GM12874 (cell line): ENCODE results near the gene DNASE1.

ENCODE experiments used
- TF ChIP-seq, protein P1 (sequence below): IDR thresholded peaks from 2 replicates; pipeline ENCODE4 v1.5.1; 2011; ENCODE audit warnings: low read depth, mild to moderate bottlenecking, control low read depth, low read length, moderate library complexity; ENCODE audit not compliant: insufficient read depth

The DNASE1 gene, protein sequence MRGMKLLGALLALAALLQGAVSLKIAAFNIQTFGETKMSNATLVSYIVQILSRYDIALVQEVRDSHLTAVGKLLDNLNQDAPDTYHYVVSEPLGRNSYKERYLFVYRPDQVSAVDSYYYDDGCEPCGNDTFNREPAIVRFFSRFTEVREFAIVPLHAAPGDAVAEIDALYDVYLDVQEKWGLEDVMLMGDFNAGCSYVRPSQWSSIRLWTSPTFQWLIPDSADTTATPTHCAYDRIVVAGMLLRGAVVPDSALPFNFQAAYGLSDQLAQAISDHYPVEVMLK

DNA sequence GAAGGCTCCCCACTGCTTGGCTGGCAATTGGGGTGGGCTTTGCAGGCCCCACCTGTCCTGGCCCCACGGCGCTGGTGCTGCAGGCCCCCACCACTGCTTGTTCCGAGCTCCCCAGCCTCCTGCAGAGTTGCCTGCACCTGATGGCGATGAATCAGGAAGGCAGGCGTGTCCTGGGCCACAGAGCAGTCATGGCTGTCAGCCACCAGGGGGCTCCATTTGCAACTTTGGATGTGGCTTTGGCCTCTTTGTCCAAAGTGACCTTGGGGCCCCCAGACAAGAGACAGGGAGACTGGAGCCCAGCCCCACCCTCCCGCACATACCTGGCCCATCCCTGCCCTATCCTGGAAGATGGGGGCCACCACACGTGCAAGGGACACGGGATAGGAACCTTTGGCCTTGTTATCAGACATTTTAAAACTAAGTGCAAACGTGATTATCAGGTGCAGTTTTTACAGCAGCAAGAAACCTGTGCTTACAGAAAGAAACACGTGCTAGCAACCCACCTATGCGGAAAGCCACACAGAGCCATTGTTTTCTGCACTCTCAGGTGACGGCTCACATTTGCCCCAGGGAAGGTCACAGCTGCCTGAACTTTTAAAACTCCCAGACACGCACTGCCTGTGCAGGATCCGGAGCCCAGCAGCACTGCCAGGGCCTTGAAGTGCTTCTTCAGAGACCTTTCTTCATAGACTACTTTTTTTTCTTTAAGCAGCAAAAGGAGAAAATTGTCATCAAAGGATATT, at the start of gene DNASE1:
TSS of gene DNASE1 (plus strand) at position 443 of the 743 bp plus-strand sequence. CDS start 683 bp downstream, outside the sequence.
- TF ChIP-seq, protein P1, sequence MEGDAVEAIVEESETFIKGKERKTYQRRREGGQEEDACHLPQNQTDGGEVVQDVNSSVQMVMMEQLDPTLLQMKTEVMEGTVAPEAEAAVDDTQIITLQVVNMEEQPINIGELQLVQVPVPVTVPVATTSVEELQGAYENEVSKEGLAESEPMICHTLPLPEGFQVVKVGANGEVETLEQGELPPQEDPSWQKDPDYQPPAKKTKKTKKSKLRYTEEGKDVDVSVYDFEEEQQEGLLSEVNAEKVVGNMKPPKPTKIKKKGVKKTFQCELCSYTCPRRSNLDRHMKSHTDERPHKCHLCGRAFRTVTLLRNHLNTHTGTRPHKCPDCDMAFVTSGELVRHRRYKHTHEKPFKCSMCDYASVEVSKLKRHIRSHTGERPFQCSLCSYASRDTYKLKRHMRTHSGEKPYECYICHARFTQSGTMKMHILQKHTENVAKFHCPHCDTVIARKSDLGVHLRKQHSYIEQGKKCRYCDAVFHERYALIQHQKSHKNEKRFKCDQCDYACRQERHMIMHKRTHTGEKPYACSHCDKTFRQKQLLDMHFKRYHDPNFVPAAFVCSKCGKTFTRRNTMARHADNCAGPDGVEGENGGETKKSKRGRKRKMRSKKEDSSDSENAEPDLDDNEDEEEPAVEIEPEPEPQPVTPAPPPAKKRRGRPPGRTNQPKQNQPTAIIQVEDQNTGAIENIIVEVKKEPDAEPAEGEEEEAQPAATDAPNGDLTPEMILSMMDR, result peak; percentile 92

DNA sequence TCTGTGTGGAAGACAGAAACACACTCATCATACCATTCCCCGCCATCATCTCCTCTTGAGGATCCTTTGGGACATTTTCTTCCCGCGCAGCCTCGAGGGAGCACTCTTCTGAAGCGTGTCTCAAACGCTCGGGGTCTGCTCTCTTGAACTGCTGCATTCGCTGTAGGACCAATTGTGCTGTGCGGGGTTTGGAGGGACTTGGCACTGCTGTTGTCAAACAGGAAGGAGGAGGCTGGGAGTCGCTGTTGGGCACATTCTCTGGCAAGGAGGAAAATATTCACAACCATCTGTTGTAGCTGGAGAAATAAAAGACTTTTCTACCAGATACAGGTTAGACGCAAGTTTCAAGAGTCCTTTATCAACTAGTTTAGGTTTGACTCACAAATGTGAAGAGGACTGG, 48.0 kb upstream of the DNASE1 start:
- TF ChIP-seq, protein P1, result no peak

DNA sequence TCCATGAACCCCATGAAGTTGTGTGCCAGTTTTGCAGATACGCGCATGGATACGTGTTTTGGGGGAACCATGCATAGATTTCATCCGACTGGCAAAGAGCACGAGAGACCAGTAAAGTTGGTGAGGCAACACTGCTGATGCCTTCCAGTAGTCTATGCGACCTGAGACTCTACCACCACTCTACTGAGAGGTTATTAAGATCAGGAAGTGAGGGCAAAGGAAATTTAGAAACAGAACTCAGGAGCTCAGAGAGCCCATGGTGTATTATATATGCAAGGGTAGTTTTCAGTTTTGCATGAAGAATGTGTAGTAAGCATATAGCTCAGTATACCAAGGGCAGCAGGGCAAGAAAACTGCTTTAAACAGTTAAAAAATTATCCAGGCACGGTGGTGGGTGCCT, 47.3 kb upstream of the DNASE1 start:
- TF ChIP-seq, protein P1, result no peak

DNA sequence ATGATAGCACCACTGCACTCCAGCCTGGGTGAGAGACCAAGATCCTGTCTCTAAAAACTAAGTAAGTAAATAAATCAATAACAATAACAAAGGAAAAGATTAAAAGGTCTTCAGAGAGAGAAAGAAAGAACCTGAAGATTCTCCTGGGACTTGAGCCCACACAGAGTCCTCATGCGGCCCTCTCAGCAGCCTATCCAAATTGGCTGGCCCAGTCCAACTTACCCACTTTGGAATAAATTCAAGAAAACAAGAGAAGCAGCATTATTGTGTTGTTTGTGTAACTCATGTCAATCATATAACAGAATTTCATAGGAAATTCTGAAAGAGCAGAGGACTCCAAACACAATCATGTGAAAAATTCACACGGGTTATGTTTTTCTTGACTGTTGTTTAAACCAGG, 46.9 kb upstream of the DNASE1 start:
- TF ChIP-seq, protein P1, result no peak

DNA sequence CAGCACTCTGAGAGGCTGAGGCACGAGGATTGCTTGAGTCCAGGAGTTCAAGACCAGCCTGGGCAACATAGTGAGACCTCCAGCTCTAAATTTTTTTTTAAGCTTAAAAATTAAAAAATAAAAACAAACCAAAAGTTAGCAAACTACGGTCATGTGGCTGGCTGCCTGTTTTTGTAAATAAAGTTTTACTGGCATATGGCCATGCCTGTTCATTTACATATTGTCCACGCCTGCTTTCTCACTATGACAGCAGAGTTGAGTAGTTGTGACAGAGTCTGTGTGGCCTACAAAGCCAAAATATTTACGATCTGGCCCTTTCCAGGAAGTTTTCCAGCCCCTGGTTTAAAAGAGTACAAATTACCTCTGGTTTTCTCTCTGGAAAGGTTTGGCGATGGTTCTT, 46.4 kb upstream of the DNASE1 start:
- TF ChIP-seq, protein P1, result no peak

DNA sequence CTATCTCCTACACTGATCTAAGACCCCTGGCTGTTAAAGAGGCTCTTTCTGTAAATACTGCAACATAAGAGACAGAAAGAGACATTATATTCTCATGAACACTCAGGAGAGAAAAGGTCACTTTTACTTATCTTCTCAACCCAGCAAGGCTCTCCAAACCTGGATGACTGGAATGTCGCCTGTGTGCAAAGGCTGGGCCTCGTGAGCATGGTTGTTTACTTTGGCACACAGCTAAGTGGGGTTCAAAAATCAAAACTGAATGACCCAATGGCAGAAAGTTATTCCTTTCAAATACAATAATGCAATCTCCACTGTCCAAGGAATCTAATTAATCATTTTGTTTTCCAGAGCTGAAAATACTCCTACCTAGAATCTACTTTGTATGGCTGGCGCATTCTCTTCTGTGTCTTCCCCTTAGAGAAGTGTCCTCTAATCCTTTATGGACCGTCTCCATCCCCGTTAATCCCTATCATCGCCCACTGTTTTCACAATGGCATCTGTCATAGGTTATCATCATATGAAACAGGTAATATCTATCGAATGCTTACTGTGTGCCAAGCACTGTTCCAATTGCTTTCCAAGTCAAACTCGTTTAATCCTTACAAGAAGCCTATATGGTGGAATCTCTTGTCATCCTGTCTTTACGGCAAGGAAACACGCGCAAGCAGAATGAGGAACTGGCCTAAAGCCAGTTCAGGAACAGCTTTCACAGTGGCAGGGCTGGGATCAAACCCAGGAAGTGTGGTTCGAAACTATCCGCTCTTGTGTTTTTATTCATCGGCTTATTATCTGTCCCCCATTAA, 44.4 kb upstream of the DNASE1 start:
- TF ChIP-seq, protein P1, result no peak

DNA sequence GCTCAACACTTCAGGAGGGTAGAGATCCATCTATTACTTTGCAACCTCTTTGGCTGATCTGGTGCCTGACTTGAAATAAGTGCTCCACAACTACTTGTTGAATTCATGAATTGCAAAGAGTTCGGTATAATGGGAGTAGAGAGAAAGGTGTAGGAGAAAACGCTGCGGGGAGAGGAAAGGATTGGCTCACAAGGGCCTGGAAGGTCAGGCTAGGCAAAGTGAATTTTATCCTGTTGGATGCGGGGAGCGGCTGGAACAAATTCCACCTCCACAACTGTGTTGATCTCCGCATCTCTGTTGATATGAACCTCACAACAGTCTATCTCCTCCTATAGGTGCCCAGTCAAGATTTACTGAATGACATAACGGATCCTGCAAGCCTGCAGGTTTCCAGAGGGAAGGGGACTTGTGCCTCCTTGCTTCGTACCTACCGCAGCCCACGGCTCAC, 43.8 kb upstream of the DNASE1 start:
- TF ChIP-seq, protein P1, result no peak
